ENCODE measurements around the gene IZUMO4.

The IZUMO4 gene

DNA sequence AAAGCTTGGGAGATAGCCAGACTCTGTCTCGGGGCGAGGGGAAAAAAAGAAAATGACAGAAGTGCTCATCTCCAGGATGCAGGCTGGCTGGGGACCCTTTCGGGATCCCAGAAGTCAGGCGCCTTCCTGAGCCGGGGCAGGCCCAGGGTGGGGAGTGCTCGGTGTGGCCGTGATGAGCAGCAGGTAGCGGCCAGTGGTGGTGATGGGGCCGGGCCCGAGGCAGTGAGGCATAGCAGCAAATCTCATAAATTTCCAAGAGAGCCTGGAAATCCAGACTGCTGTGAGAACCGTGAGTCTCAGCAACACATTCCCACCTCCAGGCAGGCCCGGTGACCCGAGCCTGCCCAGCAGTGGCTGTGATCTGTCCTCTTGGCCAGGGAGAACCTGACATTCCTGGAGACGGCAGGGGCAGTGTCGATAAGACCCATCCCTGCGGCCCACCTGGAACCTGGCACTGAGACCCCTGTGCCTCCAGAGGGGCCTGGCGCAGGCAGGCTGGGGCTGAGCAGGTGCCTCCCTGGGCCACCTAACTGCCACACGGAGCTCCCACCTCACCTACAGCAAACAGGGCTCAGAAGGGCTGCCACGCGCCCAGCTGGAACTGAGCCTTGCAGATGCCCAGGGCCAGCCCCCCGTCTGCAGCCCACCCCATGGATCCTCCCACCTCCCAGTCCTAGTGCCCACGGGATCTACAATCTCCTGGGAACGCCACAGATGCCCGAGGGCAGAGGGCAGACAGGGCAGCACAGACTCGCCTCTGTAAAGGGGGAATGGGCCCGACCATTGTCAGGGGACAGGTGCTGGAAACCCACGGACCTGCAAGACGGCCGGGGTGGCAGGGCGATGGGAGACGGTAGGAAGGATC is 23.4 kb downstream of the IZUMO4 start:
- POLR2A ChIA-PET: interaction anchor here (0.6 kb wide), 1 partner anchor 30 kb away, joined by 3 read pairs; no protein-coding TSS in a partner anchor
- CTCF ChIA-PET: no interaction called here
- no peak for TF ChIP-seq ZNF384 (IDR thresholded peaks at IDR 0.05)
- no peak for TF ChIP-seq CTBP1 (IDR thresholded peaks at IDR 0.05; ENCODE audit: borderline replicate concordance)
- no peak for TF ChIP-seq HDGF (IDR thresholded peaks at IDR 0.05; ENCODE audit: borderline replicate concordance)
- no peak for TF ChIP-seq L3MBTL2 (conservative IDR thresholded peaks at IDR 0.05)
- no peak for TF ChIP-seq FOXA1 (IDR thresholded peaks at IDR 0.05)
- TF ChIP-seq NFRKB (IDR thresholded peaks at IDR 0.05): no peak
- no peak for TF ChIP-seq PKNOX1 (IDR thresholded peaks at IDR 0.05)
- TF ChIP-seq TARDBP (IDR thresholded peaks at IDR 0.05): no peak
- TF ChIP-seq ELF4 (IDR thresholded peaks at IDR 0.05): no peak
- no peak for TF ChIP-seq SP1 (IDR thresholded peaks at IDR 0.05)
- TF ChIP-seq FOXM1 (IDR thresholded peaks at IDR 0.05; ENCODE audit: borderline replicate concordance): no peak
- TF ChIP-seq FOXK2 (IDR thresholded peaks at IDR 0.05): no peak
- no peak for TF ChIP-seq BHLHE40 (IDR thresholded peaks at IDR 0.05; ENCODE audit: borderline replicate concordance)
- no peak for TF ChIP-seq ARNT (IDR thresholded peaks at IDR 0.05)
- no peak for TF ChIP-seq LEF1 (IDR thresholded peaks at IDR 0.05; ENCODE audit: borderline replicate concordance)
- no peak for TF ChIP-seq SUZ12 (IDR thresholded peaks at IDR 0.05)
- DNase-seq (ENCODE audit: extremely low spot score): no peak

GRCh38 chr19:2120821-2121220 is 24.1 kb downstream of the IZUMO4 start:
- ChIA-PET POLR2A (interaction anchor here (0.6 kb wide), 1 partner anchor 29 kb away, joined by 3 read pairs; no protein-coding TSS in a partner anchor), CTCF (no interaction called here)
- TF ChIP-seq TARDBP (IDR thresholded peaks at IDR 0.05): no peak
- no peak for TF ChIP-seq HDGF (IDR thresholded peaks at IDR 0.05; ENCODE audit: borderline replicate concordance)
- DNase-seq (ENCODE audit: extremely low spot score): no peak

DNA sequence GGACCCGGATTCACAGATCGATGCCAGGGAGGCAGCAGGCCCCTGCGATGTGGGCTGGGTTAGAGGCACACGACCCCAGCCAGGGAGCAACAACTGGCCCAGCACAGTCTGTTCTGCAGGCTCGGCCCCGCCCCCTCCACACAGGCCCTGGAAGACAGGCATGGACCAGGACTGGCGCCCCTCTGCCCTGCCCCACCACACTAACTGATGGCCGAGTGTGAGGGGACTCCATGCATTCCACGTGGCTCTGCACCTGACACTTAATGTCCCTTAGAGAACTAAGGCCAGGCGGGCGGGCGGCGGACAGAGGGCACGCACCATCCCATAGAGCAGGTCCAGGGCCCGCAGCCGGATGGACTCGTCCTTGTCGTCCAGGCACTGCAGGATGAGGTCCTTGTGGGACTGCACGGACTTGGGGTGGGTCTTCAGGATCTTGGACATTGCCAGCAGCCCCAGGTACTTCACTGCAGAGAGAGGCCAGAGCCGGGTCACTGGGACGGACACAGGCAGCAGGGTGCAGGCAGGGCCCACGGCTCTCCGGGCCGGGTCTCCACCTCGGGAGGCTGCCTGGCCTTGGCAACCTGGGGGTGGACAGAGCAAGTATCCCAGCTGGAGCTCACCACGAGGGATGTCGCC is 24.8 kb downstream of the IZUMO4 start:
- CTCF ChIA-PET: no interaction called here
- POLR2A ChIA-PET: no interaction called here
- TF ChIP-seq FOXK2 (IDR thresholded peaks at IDR 0.05) (no peak), TARDBP (IDR thresholded peaks at IDR 0.05) (no peak), SUZ12 (IDR thresholded peaks at IDR 0.05) (no peak), LEF1 (IDR thresholded peaks at IDR 0.05; ENCODE audit: borderline replicate concordance) (no peak), ZNF384 (IDR thresholded peaks at IDR 0.05) (no peak), HDGF (IDR thresholded peaks at IDR 0.05; ENCODE audit: borderline replicate concordance) (no peak), BHLHE40 (IDR thresholded peaks at IDR 0.05; ENCODE audit: borderline replicate concordance) (no peak), PKNOX1 (IDR thresholded peaks at IDR 0.05) (no peak), NFRKB (IDR thresholded peaks at IDR 0.05) (no peak), CTBP1 (IDR thresholded peaks at IDR 0.05; ENCODE audit: borderline replicate concordance) (no peak), SP1 (IDR thresholded peaks at IDR 0.05) (no peak), ARNT (IDR thresholded peaks at IDR 0.05) (no peak), FOXA1 (IDR thresholded peaks at IDR 0.05) (no peak), ELF4 (IDR thresholded peaks at IDR 0.05) (no peak), L3MBTL2 (conservative IDR thresholded peaks at IDR 0.05) (no peak), FOXM1 (IDR thresholded peaks at IDR 0.05; ENCODE audit: borderline replicate concordance) (no peak)
- no peak for DNase-seq (ENCODE audit: extremely low spot score)

- no peak for DNase-seq (ENCODE audit: extremely low spot score)
- ChIA-PET POLR2A (no interaction called here), CTCF (no interaction called here)
- TF ChIP-seq SP1 (IDR thresholded peaks at IDR 0.05) (no peak), ARNT (IDR thresholded peaks at IDR 0.05) (no peak), NFRKB (IDR thresholded peaks at IDR 0.05) (no peak), ZNF384 (IDR thresholded peaks at IDR 0.05) (no peak), TARDBP (IDR thresholded peaks at IDR 0.05) (no peak), ELF4 (IDR thresholded peaks at IDR 0.05) (no peak), L3MBTL2 (conservative IDR thresholded peaks at IDR 0.05) (no peak), SUZ12 (IDR thresholded peaks at IDR 0.05) (no peak), CTBP1 (IDR thresholded peaks at IDR 0.05; ENCODE audit: borderline replicate concordance) (no peak), FOXK2 (IDR thresholded peaks at IDR 0.05) (no peak), FOXM1 (IDR thresholded peaks at IDR 0.05; ENCODE audit: borderline replicate concordance) (no peak), BHLHE40 (IDR thresholded peaks at IDR 0.05; ENCODE audit: borderline replicate concordance) (no peak), HDGF (IDR thresholded peaks at IDR 0.05; ENCODE audit: borderline replicate concordance) (no peak), PKNOX1 (IDR thresholded peaks at IDR 0.05) (no peak)
Measured at GRCh38 chr19:2122251-2122650, 25.5 kb downstream of the IZUMO4 start.

GRCh38 chr19:2122982-2123381 is 26.3 kb downstream of the IZUMO4 start:
- CTCF ChIA-PET: no interaction called here
- POLR2A ChIA-PET: no interaction called here
- no peak for DNase-seq (ENCODE audit: extremely low spot score)
- TF ChIP-seq HDGF (IDR thresholded peaks at IDR 0.05; ENCODE audit: borderline replicate concordance) (no peak), ARNT (IDR thresholded peaks at IDR 0.05) (no peak), FOXA1 (IDR thresholded peaks at IDR 0.05) (no peak), SP1 (IDR thresholded peaks at IDR 0.05) (no peak), TARDBP (IDR thresholded peaks at IDR 0.05) (no peak), NFRKB (IDR thresholded peaks at IDR 0.05) (no peak), PKNOX1 (IDR thresholded peaks at IDR 0.05) (no peak), CTBP1 (IDR thresholded peaks at IDR 0.05; ENCODE audit: borderline replicate concordance) (no peak), ELF4 (IDR thresholded peaks at IDR 0.05) (no peak), BHLHE40 (IDR thresholded peaks at IDR 0.05; ENCODE audit: borderline replicate concordance) (no peak), ZNF384 (IDR thresholded peaks at IDR 0.05) (no peak), SUZ12 (IDR thresholded peaks at IDR 0.05) (no peak), LEF1 (IDR thresholded peaks at IDR 0.05; ENCODE audit: borderline replicate concordance) (no peak), FOXM1 (IDR thresholded peaks at IDR 0.05; ENCODE audit: borderline replicate concordance) (no peak), FOXK2 (IDR thresholded peaks at IDR 0.05) (no peak), L3MBTL2 (conservative IDR thresholded peaks at IDR 0.05) (no peak)
